GM19239 (cell line): Measurements from ENCODE around the gene GREM1.

Experiments
- DNase-seq: peaks from one replicate; pipeline ENCODE4 v3.0.0; 2011; ENCODE audit warnings: low spot score; ENCODE audit not compliant: insufficient read length
- FAIRE-seq: peaks from 2 replicates; lab custom pipeline; 2011; peaks lifted over from hg19 to GRCh38; lab: Jason Lieb, UNC

GREM1 gene

DNA sequence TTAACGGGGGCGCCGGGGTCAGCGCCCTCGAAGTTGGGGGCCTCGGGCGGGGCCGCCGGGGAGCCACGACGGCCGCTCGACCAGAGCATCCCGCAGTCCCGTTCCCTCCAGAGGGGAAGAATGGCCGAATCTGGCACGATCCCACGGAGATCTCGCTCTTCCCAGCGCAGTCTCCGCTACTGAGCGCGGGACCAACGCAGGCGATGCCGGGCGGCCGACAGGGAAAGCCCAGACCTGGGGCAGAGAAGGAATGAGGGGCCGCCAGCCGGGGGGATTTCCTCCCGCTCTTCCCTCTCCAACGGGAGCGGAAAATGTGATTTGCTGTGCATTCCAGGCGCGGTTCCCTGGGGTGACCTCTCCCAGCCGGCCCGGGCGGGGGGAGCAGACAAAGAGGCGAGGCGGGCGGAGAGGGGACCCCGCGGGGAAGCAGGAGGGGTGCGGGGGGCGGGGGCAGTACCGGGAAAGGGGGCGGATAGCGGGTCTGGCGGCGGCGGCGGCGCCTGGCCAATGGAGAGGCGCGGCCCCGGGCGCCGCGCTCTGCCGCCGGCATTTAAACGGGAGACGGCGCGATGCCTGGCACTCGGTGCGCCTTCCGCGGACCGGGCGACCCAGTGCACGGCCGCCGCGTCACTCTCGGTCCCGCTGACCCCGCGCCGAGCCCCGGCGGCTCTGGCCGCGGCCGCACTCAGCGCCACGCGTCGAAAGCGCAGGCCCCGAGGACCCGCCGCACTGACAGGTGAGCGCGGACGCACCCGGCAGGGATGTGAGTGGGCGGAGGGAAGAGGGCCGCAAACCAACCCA, at the start of gene GREM1:
Gene GREM1 (plus strand): TSS at position 579 of the 801 bp plus-strand sequence. CDS start 12,687 bp downstream, outside the sequence.
- no peak for FAIRE-seq

GRCh38 chr15:32668942-32669341, 48.9 kb upstream of the GREM1 start:
- no peak for FAIRE-seq
- DNase-seq: no peak

More for the DNA sequence above, at the start of gene GREM1:
- DNase-seq: no peak

DNA sequence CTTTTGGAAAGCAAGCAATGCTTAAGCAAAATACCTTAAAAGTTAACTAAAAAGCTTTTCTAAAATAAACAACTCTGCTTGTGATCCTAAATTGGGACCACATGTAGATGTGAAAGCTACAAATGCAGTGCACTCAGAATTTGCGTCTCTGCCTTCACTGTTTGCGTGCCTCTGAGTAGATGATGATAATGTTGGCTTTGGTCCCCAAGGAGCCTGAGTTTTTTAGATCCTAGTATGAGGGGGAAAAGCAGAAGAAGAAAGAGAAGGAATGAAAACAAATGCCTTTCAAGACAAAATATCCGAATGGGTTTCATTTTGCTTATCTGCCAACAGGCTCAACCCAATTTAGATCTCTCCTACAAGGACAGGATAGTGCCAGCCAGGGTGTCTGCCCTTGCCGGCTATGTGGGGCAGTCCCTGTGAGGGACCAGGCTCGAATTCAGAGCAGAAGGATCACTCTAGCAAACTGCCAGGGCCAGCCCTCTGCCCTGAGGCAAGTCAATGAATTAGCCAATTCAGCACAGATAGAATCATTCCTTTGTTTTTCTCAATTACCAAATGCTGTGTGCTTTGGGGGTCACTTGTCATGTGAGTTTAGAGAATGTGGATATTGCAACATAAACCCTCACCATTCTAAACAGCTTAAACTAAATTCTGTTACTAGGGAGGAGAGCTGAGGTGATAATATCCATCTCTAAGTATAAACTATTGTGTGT, 47.8 kb upstream of the GREM1 start:
- FAIRE-seq (no peak), DNase-seq (no peak)

DNA sequence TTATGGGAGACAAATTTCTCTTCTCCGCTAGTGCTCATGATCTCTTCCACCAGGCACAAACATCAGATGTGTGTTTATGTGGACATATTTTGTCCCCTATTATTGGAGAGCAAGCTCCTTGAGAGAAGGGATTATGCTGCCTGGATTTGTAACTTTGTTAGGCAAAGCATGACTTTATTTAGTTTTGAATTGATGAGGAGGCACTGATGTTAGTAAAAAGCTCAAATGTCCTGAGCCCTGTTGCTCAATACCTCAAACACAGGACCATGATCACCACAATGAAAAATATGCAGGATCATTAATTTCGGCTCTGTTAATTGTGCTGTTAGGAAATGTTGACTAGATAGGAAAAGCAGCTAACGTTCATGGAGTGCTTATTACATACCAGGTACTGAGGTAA, 47.2 kb upstream of the GREM1 start:
- DNase-seq (no peak), FAIRE-seq (no peak)

- FAIRE-seq (no peak), DNase-seq (no peak)
Measured at GRCh38 chr15:32671339-32672325, 46.2 kb upstream of the GREM1 start.

DNA sequence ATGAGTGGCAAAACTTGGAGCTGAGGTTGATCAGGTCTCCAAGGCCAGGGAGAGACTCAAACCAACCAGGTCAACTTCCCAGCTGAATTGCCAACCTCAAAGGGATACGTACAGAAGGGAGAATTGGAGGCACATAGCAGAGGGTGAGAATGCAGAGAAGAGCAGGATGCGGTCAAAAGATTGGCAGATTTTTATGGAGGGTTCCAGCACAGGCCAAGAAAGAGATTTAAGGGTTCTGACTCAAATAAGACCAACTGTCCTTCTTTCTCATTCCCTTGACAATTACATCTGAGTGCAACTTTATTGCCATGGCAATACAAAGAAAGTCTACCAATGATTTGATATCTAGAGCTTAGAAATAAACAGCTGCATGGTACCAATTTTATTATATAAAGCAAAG, 43.1 kb upstream of the GREM1 start:
- DNase-seq (no peak), FAIRE-seq (no peak)

DNA sequence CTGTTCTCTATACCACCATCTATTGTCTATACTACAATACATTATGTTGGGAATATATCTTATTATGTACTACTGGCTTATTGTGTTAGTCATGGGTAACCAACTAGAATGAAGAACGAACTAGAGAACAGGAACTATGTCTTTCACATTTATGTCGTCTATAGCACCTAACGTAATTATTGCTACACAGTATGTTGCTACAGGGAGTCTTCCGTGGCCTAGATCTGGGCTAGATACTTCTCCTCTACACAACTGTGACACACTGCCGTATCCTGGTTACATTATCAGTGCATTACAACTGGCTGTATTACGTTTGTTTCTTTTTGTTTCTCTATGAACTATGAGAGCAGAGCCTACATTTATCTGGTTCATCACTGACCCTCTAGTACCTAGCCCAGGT, 42.3 kb upstream of the GREM1 start:
- no peak for FAIRE-seq

GRCh38 chr15:32676169-32676568, 41.6 kb upstream of the GREM1 start:
- FAIRE-seq (no peak), DNase-seq (no peak)

More for the DNA sequence above, 42.3 kb upstream of the GREM1 start:
- no peak for DNase-seq

GRCh38 chr15:32677238-32677750, 40.5 kb upstream of the GREM1 start:
- DNase-seq (no peak), FAIRE-seq (no peak)

DNA sequence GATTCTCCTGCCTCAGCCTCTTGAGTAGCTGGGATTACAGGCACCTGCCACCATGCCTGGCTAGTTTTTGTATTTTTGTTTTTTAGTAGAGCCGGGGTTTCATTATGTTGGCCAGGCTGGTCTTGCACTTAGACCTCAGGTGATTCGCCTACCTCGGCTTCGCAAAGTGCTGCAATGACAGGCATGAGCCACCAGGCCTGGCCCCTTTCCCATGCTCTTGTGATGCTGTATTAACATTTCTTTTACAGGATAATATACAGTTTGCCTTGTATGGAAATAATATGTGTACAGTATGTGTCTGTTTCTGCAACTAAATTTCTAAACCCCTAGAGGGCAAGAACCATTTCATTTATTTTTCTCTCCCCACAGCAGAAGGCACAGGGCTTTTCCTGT, 38.5 kb upstream of the GREM1 start:
- DNase-seq: no peak
- no peak for FAIRE-seq

- FAIRE-seq: no peak
- DNase-seq: no peak
Measured at GRCh38 chr15:32682569-32682968, 35.2 kb upstream of the GREM1 start.

- FAIRE-seq (no peak), DNase-seq (no peak)
Measured at GRCh38 chr15:32682977-32683630, 34.7 kb upstream of the GREM1 start.

- no peak for FAIRE-seq
- no peak for DNase-seq
Measured at GRCh38 chr15:32683906-32684584, 33.8 kb upstream of the GREM1 start.

DNA sequence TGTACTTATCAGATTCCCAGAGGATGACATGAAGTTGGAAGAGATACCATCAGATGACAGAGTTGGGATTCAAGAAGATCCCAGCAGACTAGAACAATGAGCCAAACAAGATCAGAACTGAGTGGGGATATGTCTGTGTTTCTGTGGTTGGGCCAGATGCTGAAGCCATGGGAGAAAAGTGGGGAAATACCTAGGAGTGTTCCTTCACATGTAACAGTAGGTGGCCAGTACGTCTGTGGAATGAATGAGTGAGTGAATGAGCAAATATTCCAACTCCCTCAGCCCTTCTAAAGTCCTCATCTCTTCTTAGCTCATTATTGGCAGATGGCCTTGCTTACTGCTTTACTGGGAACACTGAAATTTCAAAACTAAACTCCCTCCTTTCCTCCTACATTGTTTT, 32.2 kb upstream of the GREM1 start:
- FAIRE-seq: no peak
- no peak for DNase-seq

DNA sequence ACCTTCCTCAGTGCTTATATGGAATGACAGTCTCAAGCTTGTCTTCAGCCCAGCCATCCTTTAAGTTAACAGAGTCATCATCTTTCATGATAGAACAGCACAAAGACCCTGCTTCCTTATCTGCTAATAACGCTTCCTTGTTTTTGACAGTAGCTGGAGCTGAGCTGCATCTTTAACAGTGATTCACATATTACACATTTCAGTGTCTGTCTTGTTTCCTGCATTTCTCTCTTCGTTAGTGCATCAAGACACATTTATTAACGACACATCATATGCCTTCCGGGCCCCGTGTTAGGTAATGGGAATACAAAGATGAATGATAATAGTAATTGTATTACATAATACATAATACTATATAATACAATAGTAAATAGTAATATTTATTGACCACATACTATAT, 30.2 kb upstream of the GREM1 start:
- no peak for DNase-seq
- FAIRE-seq: no peak

GRCh38 chr15:32688151-32688639, 29.6 kb upstream of the GREM1 start:
- FAIRE-seq: no peak
- DNase-seq: no peak

- FAIRE-seq (no peak), DNase-seq (no peak)
Measured at GRCh38 chr15:32690941-32691688, 26.7 kb upstream of the GREM1 start.

GRCh38 chr15:32691689-32692038, 26.1 kb upstream of the GREM1 start:
- DNase-seq (no peak), FAIRE-seq (no peak)
